Mucosa of rectum (tissue), 2 donors: ENCODE measurements around the gene RTKN2.
A peak's percentile ranks its signal among the peaks of the same experiment; 100 is the strongest.

Experiments
- H3K27ac ChIP-seq, 2 donors: one replicate each; pipeline ENCODE4 v1.7.0; 2013; ENCODE audit warnings: inconsistent platforms in 2 of 2, low read depth in 2 of 2, low read length in 2 of 2
- H3K27me3 ChIP-seq, 2 donors: one replicate each; pipeline ENCODE4 v1.7.0; 2013; ENCODE audit warnings: low read length in 2 of 2; ENCODE audit not compliant: control insufficient read depth in 2 of 2, insufficient read depth in 2 of 2
- H3K36me3 ChIP-seq, 2 donors: one replicate each; pipeline ENCODE4 v1.7.0; 2013; ENCODE audit warnings: low read length in 2 of 2; ENCODE audit not compliant: control insufficient read depth in 2 of 2, insufficient read depth in 2 of 2
- H3K4me1 ChIP-seq, 2 donors: one replicate each; pipeline ENCODE4 v1.7.0; 2013; ENCODE audit warnings: low read length in 2 of 2, mild to moderate bottlenecking in 1 of 2; ENCODE audit not compliant: control insufficient read depth in 2 of 2, insufficient read depth in 2 of 2
- H3K4me3 ChIP-seq, 2 donors: one replicate each; pipeline ENCODE4 v1.7.0; 2013; ENCODE audit warnings: low read length in 2 of 2
- H3K9ac ChIP-seq, 2 donors: one replicate each; pipeline ENCODE4 v1.7.0; 2013; ENCODE audit warnings: low read length in 2 of 2, low read depth in 1 of 2, mild to moderate bottlenecking in 1 of 2
- H3K9me3 ChIP-seq, 2 donors: one replicate each; pipeline ENCODE4 v1.7.0; 2013; ENCODE audit warnings: low read length in 2 of 2; ENCODE audit not compliant: control insufficient read depth in 2 of 2
- donor health status: healthy.
- donor health status: Normal muscosa, but diverticular disease.

RTKN2 gene

GRCh38 chr10:62268399-62269114 is at the start of gene RTKN2:
TSS of gene RTKN2 (minus strand) at chr10:62268844. CDS start at chr10:62268610, 234 bp downstream.
- Histone ChIP-seq H3K27me3 (peaks cover 0 to 3% of the 10 kb centered on the region in 2 donors), H3K4me3 (peak within 1 kb of the TSS; percentile 69 to 95), H3K27ac (peak within 1 kb of the TSS in 1 of 2 donors; percentile 54), H3K4me1 (peaks cover 4 to 8% of the 10 kb centered on the region in 2 donors), H3K9me3 (no peaks in the 10 kb centered on the region), H3K9ac (peak within 1 kb of the TSS; percentile 70 to 71), H3K36me3 (no peaks in the 10 kb centered on the region)

GRCh38 chr10:62317257-62317656 is 48.6 kb upstream of the RTKN2 start:
- no peak overlapping the region for H3K4me3 ChIP-seq
- no peaks in the 10 kb centered on the region for H3K36me3 ChIP-seq
- no peaks in the 10 kb centered on the region for H3K27me3 ChIP-seq
- H3K4me1 ChIP-seq = no peaks in the 10 kb centered on the region
- H3K9ac ChIP-seq = no peak overlapping the region
- H3K9me3 ChIP-seq = no peaks in the 10 kb centered on the region
- no peak overlapping the region for H3K27ac ChIP-seq

GRCh38 chr10:62309254-62309653 is 40.6 kb upstream of the RTKN2 start:
- Histone ChIP-seq H3K4me3 (no peak overlapping the region), H3K27ac (no peak overlapping the region), H3K36me3 (no peaks in the 10 kb centered on the region), H3K27me3 (no peaks in the 10 kb centered on the region), H3K9ac (no peak overlapping the region), H3K4me1 (no peaks in the 10 kb centered on the region), H3K9me3 (no peaks in the 10 kb centered on the region)

DNA sequence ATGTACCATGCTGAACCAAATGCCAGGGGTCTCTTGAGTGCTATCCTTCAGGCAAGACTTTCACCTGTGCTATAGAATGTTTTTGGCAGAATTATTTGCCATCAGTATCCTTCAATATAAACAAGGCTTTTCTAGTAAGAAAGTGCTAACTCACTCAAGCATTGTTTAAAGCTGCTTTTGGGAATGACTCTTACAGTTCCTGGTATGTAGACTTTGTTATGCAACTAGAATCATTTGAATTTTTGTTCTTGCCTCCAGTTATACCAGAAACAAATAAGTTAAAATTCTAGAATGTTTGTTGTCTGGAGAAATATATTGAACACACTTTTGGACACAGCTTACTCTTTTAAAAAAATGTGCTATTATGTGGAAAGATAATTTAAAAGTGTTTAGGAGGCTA is 39.5 kb upstream of the RTKN2 start:
- no peaks in the 10 kb centered on the region for H3K27me3 ChIP-seq

GRCh38 chr10:62307635-62308034 is 39.0 kb upstream of the RTKN2 start:
- Histone ChIP-seq H3K36me3 (no peaks in the 10 kb centered on the region), H3K4me3 (no peak overlapping the region), H3K27ac (no peak overlapping the region), H3K4me1 (no peaks in the 10 kb centered on the region), H3K27me3 (no peaks in the 10 kb centered on the region), H3K9me3 (no peaks in the 10 kb centered on the region), H3K9ac (no peak overlapping the region)

More for the DNA sequence above, 39.5 kb upstream of the RTKN2 start:
- Histone ChIP-seq H3K27ac (no peak overlapping the region), H3K4me1 (no peaks in the 10 kb centered on the region), H3K9me3 (no peaks in the 10 kb centered on the region), H3K4me3 (no peak overlapping the region), H3K36me3 (no peaks in the 10 kb centered on the region), H3K9ac (no peak overlapping the region)

DNA sequence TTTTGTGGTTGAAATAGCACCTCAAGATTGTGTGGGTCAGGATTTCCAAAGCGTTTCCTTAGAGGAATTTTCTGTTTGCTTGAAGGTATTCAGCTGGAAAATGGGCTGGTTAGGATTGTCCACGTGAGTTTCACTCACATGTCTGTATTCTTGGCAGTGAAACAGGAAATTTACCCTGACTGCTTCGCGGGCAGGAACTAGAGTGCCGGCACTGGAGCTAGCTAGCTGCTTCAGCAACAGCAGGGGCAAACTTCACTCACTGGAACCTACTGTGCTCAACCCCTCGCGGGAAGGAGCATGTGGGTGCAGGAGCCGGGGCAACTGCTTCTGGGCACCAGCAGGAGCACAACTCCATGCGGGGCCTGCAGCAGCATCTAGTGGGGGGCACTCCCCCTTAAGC is 38.0 kb upstream of the RTKN2 start:
- H3K9ac ChIP-seq = no peak overlapping the region
- no peak overlapping the region for H3K4me3 ChIP-seq
- no peaks in the 10 kb centered on the region for H3K27me3 ChIP-seq
- no peak overlapping the region for H3K27ac ChIP-seq
- no peaks in the 10 kb centered on the region for H3K36me3 ChIP-seq
- H3K9me3 ChIP-seq = no peaks in the 10 kb centered on the region
- H3K4me1 ChIP-seq = no peaks in the 10 kb centered on the region

DNA sequence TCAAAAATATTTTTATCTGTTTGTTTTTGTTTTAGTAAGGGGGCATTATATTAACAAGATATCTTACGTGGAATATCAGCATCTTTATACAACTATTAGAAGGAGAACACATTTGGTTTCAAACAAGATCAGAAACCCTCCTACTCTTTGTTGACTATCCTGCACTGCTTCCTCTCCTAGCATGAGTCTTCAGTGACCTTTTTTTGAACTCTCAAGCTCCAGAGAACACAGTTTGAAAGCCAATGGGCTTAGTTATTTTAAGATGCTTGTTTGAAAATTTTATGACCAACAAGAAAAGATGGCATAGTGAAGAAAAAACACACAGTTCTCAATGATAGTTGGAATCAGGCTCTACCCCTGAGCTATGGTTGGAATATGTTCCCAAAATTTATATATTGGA is 37.2 kb upstream of the RTKN2 start:
- H3K9ac ChIP-seq = no peak overlapping the region
- H3K27ac ChIP-seq = no peak overlapping the region
- no peak overlapping the region for H3K4me3 ChIP-seq
- H3K27me3 ChIP-seq = no peaks in the 10 kb centered on the region
- no peaks in the 10 kb centered on the region for H3K36me3 ChIP-seq
- no peaks in the 10 kb centered on the region for H3K9me3 ChIP-seq
- no peaks in the 10 kb centered on the region for H3K4me1 ChIP-seq

- Histone ChIP-seq H3K9ac (no peak overlapping the region), H3K4me1 (no peaks in the 10 kb centered on the region), H3K4me3 (no peak overlapping the region), H3K9me3 (no peaks in the 10 kb centered on the region), H3K36me3 (no peaks in the 10 kb centered on the region), H3K27ac (no peak overlapping the region), H3K27me3 (no peaks in the 10 kb centered on the region)
These were observed 35.3 kb upstream of the RTKN2 start for GRCh38 chr10:62303922-62304321.

- Histone ChIP-seq H3K36me3 (no peaks in the 10 kb centered on the region), H3K9me3 (no peaks in the 10 kb centered on the region), H3K27ac (no peak overlapping the region)
These were observed 34.1 kb upstream of the RTKN2 start for GRCh38 chr10:62302760-62303159.

GRCh38 chr10:62297857-62298256 is 29.2 kb upstream of the RTKN2 start:
- H3K4me1 ChIP-seq = no peaks in the 10 kb centered on the region
- no peaks in the 10 kb centered on the region for H3K27me3 ChIP-seq
- H3K9ac ChIP-seq = no peak overlapping the region
- no peaks in the 10 kb centered on the region for H3K36me3 ChIP-seq
- no peak overlapping the region for H3K27ac ChIP-seq
- no peaks in the 10 kb centered on the region for H3K9me3 ChIP-seq
- no peak overlapping the region for H3K4me3 ChIP-seq

More at GRCh38 chr10:62302760-62303159, 34.1 kb upstream of the RTKN2 start:
- no peak overlapping the region for H3K4me3 ChIP-seq
- H3K27me3 ChIP-seq = no peaks in the 10 kb centered on the region
- no peak overlapping the region for H3K9ac ChIP-seq
- H3K4me1 ChIP-seq = no peaks in the 10 kb centered on the region
